AG04449 (cell line): ENCODE data around the gene SEMG1.

ENCODE experiments used
- CTCF ChIA-PET: fragments of 350-600 bp; formaldehyde crosslinking; extraction: SDS; loops from one replicate; lab custom pipeline; 2021; ENCODE audit warnings: antibody characterized with exemption; lab: Yijun Ruan, JAX
- POLR2A ChIA-PET: fragments of 400-600, 350-600 bp; formaldehyde crosslinking; extraction: SDS; loops from one replicate; lab custom pipeline; 2020; ENCODE audit warnings: antibody characterized with exemption, inconsistent platforms; lab: Yijun Ruan, JAX
- DNase-seq: peaks from one replicate; pipeline ENCODE4 v3.0.0-alpha.2; 2010; ENCODE audit warnings: low read depth, low spot score
- H3K4me3 ChIP-seq: 2 replicates; pipeline ENCODE4 v1.5.1; 2011; ENCODE audit warnings: low read depth, mild to moderate bottlenecking, control low read depth, low read length
- CTCF ChIP-seq: IDR thresholded peaks from one replicate; pipeline ENCODE4 v1.5.1; 2011; ENCODE audit warnings: mild to moderate bottlenecking, moderate library complexity, low read length, control low read depth, inconsistent platforms; ENCODE audit not compliant: insufficient read depth; ENCODE audit errors: missing control alignments

SEMG1 gene

GRCh38 chr20:45258259-45258658, 51.4 kb downstream of the SEMG1 start:
- CTCF ChIA-PET, result no interaction called here
- TF ChIP-seq CTCF, result no peak
- POLR2A ChIA-PET, result no interaction called here

GRCh38 chr20:45258664-45259063, 51.8 kb downstream of the SEMG1 start:
- ChIA-PET POLR2A (no interaction called here), CTCF (interaction anchor here (1.2 kb wide), 1 partner anchor 42 kb away, joined by 4 read pairs; no protein-coding TSS in a partner anchor)
- DNase-seq, result no peak

More at GRCh38 chr20:45258259-45258658, 51.4 kb downstream of the SEMG1 start:
- H3K4me3 ChIP-seq, result no peak overlapping the region
- no peak for DNase-seq

More at GRCh38 chr20:45258664-45259063, 51.8 kb downstream of the SEMG1 start:
- no peak overlapping the region for H3K4me3 ChIP-seq
- no peak for TF ChIP-seq CTCF
